ENCODE measurements around the gene ME1.
A peak's percentile ranks its signal among the peaks of the same experiment; 100 is the strongest.

The ME1 gene

GRCh38 chr6:83430611-83431544 lies at the start of gene ME1:
TSS of gene ME1 (minus strand) at chr6:83431051. CDS start at chr6:83430954, 97 bp downstream.
- peak; percentile 57 for TF ChIP-seq TCF12 (IDR thresholded peaks at IDR 0.05; ENCODE audit: low read depth)
- TF ChIP-seq, protein P1, sequence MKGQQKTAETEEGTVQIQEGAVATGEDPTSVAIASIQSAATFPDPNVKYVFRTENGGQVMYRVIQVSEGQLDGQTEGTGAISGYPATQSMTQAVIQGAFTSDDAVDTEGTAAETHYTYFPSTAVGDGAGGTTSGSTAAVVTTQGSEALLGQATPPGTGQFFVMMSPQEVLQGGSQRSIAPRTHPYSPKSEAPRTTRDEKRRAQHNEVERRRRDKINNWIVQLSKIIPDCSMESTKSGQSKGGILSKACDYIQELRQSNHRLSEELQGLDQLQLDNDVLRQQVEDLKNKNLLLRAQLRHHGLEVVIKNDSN (IDR thresholded peaks at IDR 0.05): 0 out of 2 replicates have a peak, but pooled peaks have one; percentile 1
- peak; percentile 34; the same call in 1 of the 2 replicates for TF ChIP-seq ZBTB7A (IDR thresholded peaks at IDR 0.05; ENCODE audit: low read depth)
- peak; percentile 97 for TF ChIP-seq EGR1 (IDR thresholded peaks at IDR 0.05)
- peak; percentile 41; the same call in 1 of the 2 replicates for TF ChIP-seq TEAD4 (IDR thresholded peaks at IDR 0.05)
- no peak for TF ChIP-seq FOXM1 (IDR thresholded peaks at IDR 0.05; ENCODE audit: borderline replicate concordance, low read depth)
- TF ChIP-seq MAX (IDR thresholded peaks at IDR 0.05): peak; percentile 8; the same call in 1 of the 2 replicates
- no peak for TF ChIP-seq RAD21 (IDR thresholded peaks at IDR 0.05; ENCODE audit: low read depth)
- TF ChIP-seq CREB1 (IDR thresholded peaks at IDR 0.05; ENCODE audit: low read depth): no peak
- peak; percentile 54; the same call in 1 of the 2 replicates for TF ChIP-seq TAF1 (IDR thresholded peaks at IDR 0.05; ENCODE audit: low read depth)
- no peak for TF ChIP-seq CEBPB (IDR thresholded peaks at IDR 0.05)
- TF ChIP-seq, protein P2, sequence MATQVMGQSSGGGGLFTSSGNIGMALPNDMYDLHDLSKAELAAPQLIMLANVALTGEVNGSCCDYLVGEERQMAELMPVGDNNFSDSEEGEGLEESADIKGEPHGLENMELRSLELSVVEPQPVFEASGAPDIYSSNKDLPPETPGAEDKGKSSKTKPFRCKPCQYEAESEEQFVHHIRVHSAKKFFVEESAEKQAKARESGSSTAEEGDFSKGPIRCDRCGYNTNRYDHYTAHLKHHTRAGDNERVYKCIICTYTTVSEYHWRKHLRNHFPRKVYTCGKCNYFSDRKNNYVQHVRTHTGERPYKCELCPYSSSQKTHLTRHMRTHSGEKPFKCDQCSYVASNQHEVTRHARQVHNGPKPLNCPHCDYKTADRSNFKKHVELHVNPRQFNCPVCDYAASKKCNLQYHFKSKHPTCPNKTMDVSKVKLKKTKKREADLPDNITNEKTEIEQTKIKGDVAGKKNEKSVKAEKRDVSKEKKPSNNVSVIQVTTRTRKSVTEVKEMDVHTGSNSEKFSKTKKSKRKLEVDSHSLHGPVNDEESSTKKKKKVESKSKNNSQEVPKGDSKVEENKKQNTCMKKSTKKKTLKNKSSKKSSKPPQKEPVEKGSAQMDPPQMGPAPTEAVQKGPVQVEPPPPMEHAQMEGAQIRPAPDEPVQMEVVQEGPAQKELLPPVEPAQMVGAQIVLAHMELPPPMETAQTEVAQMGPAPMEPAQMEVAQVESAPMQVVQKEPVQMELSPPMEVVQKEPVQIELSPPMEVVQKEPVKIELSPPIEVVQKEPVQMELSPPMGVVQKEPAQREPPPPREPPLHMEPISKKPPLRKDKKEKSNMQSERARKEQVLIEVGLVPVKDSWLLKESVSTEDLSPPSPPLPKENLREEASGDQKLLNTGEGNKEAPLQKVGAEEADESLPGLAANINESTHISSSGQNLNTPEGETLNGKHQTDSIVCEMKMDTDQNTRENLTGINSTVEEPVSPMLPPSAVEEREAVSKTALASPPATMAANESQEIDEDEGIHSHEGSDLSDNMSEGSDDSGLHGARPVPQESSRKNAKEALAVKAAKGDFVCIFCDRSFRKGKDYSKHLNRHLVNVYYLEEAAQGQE (IDR thresholded peaks at IDR 0.05; ENCODE audit: low read depth): no peak
- TF ChIP-seq EP300 (IDR thresholded peaks at IDR 0.05; ENCODE audit: borderline replicate concordance): 0 out of 2 replicates have a peak, but pooled peaks have one; percentile 39

DNA sequence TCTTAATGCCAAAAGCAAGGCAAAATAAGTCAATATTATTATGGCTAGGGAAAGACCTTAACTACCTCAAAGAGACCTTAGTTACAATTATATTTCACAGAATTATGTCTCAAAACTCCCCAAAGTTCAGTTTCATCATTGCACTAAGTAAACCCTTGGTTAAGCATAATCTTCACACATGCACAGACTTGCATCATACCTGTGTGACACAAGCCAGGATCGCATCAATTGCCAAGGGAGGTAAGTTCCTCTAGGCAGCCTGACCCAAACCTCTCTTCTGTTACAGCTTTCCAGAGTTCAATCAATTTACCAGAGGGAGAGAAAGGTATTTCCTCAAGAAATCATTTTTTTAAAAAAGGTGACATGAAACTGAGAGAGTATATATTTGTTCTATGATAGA lies 49.6 kb upstream of the ME1 start:
- TF ChIP-seq TAF1 (IDR thresholded peaks at IDR 0.05; ENCODE audit: low read depth) (no peak), EP300 (IDR thresholded peaks at IDR 0.05; ENCODE audit: borderline replicate concordance) (no peak), TCF12 (IDR thresholded peaks at IDR 0.05; ENCODE audit: low read depth) (no peak)
- TF ChIP-seq, protein P2 (IDR thresholded peaks at IDR 0.05; ENCODE audit: low read depth): no peak
- TF ChIP-seq, protein P1 (IDR thresholded peaks at IDR 0.05): no peak

- TF ChIP-seq EGR1 (IDR thresholded peaks at IDR 0.05) (no peak), NFIC (IDR thresholded peaks at IDR 0.05) (no peak), ZBTB7A (IDR thresholded peaks at IDR 0.05; ENCODE audit: low read depth) (no peak), YY1 (IDR thresholded peaks at IDR 0.05; ENCODE audit: low read depth) (no peak)
- TF ChIP-seq, protein P1 (IDR thresholded peaks at IDR 0.05): no peak
These were observed 48.5 kb upstream of the ME1 start for GRCh38 chr6:83479389-83479788.

- TF ChIP-seq CEBPB (IDR thresholded peaks at IDR 0.05) (no peak), TCF12 (IDR thresholded peaks at IDR 0.05; ENCODE audit: low read depth) (no peak), FOXM1 (IDR thresholded peaks at IDR 0.05; ENCODE audit: borderline replicate concordance, low read depth) (no peak), RAD21 (IDR thresholded peaks at IDR 0.05; ENCODE audit: low read depth) (no peak), EGR1 (IDR thresholded peaks at IDR 0.05) (no peak), TEAD4 (IDR thresholded peaks at IDR 0.05) (no peak), TAF1 (IDR thresholded peaks at IDR 0.05; ENCODE audit: low read depth) (no peak), MAX (IDR thresholded peaks at IDR 0.05) (no peak), NFIC (IDR thresholded peaks at IDR 0.05) (no peak), EP300 (IDR thresholded peaks at IDR 0.05; ENCODE audit: borderline replicate concordance) (no peak), CREB1 (IDR thresholded peaks at IDR 0.05; ENCODE audit: low read depth) (no peak), ZBTB7A (IDR thresholded peaks at IDR 0.05; ENCODE audit: low read depth) (no peak), YY1 (IDR thresholded peaks at IDR 0.05; ENCODE audit: low read depth) (no peak)
- TF ChIP-seq, protein P2 (IDR thresholded peaks at IDR 0.05; ENCODE audit: low read depth): no peak
- TF ChIP-seq, protein P1 (IDR thresholded peaks at IDR 0.05): no peak
These were observed 46.1 kb upstream of the ME1 start for GRCh38 chr6:83476971-83477370.
